T-cell (primary cell): ENCODE results near the gene PLCB1. TPM values are rescaled to one million over a fixed set of nuclear protein-coding genes. Genes with fewer than 3 reads are reported as not detected.
"Not testable (repeated sequence)": the region's sequence is repeated elsewhere in the genome, so short reads cannot be mapped to it uniquely, and the experiment has no call there.

Experiments
- ATAC-seq, 4 experiments: fragments of 200-7000 bp in 3 of 4; fragments of 150-1000 bp in 1 of 4; cut with Tn5 transposase; replicated peaks in 1 of 4; 1 replicate in 3 of 4; 2 replicates in 1 of 4; pipeline ENCODE4 v1.10.0; 2021; ENCODE audit warnings: moderate library complexity in 3 of 4, mild to moderate bottlenecking in 2 of 4, moderate number of reproducible peaks in 1 of 4
- CTCF ChIA-PET, 2 donors: fragments of 300-600 bp; sonication (Branson Sonifier 250); formaldehyde crosslinking; loops; one replicate each; lab custom pipeline; 2022; ENCODE audit warnings: antibody characterized with exemption in 2 of 2; lab: Charles Lee
- POLR2A ChIA-PET, 2 donors: fragments of 300-600 bp; sonication (Branson Sonifier 250); formaldehyde crosslinking; loops; one replicate each; lab custom pipeline; 2022; ENCODE audit warnings: antibody characterized with exemption in 2 of 2; lab: Charles Lee
- DNase-seq, 35 experiments: peaks; one replicate each; pipeline versions ENCODE4 v3.0.0 to v3.0.0-alpha.2; 2013 to 2023
- H3K27ac ChIP-seq: one replicate; pipeline ENCODE4 v1.5.1; 2013; ENCODE audit warnings: low read length
- H3K27me3 ChIP-seq, 2 experiments: replicated peaks in 1 of 2; 1 replicate in 1 of 2; 2 replicates in 1 of 2; pipeline versions ENCODE4 v1.6.1 to v1.7.0; 2013; ENCODE audit warnings: low read length in 1 of 2, mixed read lengths in 1 of 2; ENCODE audit not compliant: control insufficient read depth in 2 of 2, insufficient read depth in 2 of 2; ENCODE audit errors: extremely low read depth in 1 of 2
- H3K36me3 ChIP-seq, 2 donors: 1 replicate in 1 of 2; 2 replicates in 1 of 2; pipeline versions ENCODE4 v1.6.1 to v1.7.0; 2013; ENCODE audit warnings: low read length in 1 of 2; ENCODE audit not compliant: control insufficient read depth in 2 of 2, insufficient read depth in 1 of 2; ENCODE audit errors: extremely low read depth in 1 of 2
- H3K4me1 ChIP-seq, 2 experiments: 1 replicate in 1 of 2; 2 replicates in 1 of 2; pipeline versions ENCODE4 v1.6.1 to v1.7.0; 2013; ENCODE audit warnings: low read length in 2 of 2, mixed read lengths in 1 of 2; ENCODE audit not compliant: insufficient read depth in 2 of 2, control insufficient read depth in 1 of 2; ENCODE audit errors: extremely low read depth in 1 of 2
- H3K4me3 ChIP-seq, 2 donors: 1 replicate in 1 of 2; 2 replicates in 1 of 2; pipeline versions ENCODE4 v1.5.1 to v1.7.0; 2013; ENCODE audit warnings: mild to moderate bottlenecking in 2 of 2, low read length in 1 of 2, moderate library complexity in 1 of 2; ENCODE audit not compliant: control insufficient read depth in 1 of 2; ENCODE audit errors: extremely low read depth in 1 of 2
- H3K9me3 ChIP-seq: 2 replicates; pipeline ENCODE4 v1.7.0; 2013
- H3K27ac Mint-ChIP-seq, 2 donors: one replicate each; pipeline ENCODE4 v1.8.0; 2020 to 2021; ENCODE audit warnings: mild to moderate bottlenecking in 2 of 2, mixed read lengths in 2 of 2
- H3K27me3 Mint-ChIP-seq, 2 donors: one replicate each; pipeline ENCODE4 v1.8.0; 2021 to 2022; ENCODE audit warnings: mixed read lengths in 2 of 2
- H3K36me3 Mint-ChIP-seq: one replicate; pipeline ENCODE4 v1.8.0; 2021; ENCODE audit warnings: mixed read lengths
- H3K4me1 Mint-ChIP-seq, 3 donors: one replicate each; pipeline ENCODE4 v1.8.0; 2020 to 2022; ENCODE audit warnings: mixed read lengths in 3 of 3, mild to moderate bottlenecking in 1 of 3
- H3K4me3 Mint-ChIP-seq, 3 donors: one replicate each; pipeline ENCODE4 v1.8.0; 2020 to 2022; ENCODE audit warnings: mild to moderate bottlenecking in 3 of 3, mixed read lengths in 3 of 3, moderate library complexity in 3 of 3
- H3K9me3 Mint-ChIP-seq, 3 donors: one replicate each; pipeline ENCODE4 v1.8.0; 2020 to 2022; ENCODE audit warnings: mixed read lengths in 3 of 3
- WGBS: methylation state at CpG from one replicate; pipeline ENCODE4 v1.1.5; 2013; ENCODE audit warnings: missing lambda C conversion rate; ENCODE audit not compliant: insufficient coverage; 5-methylcytosine and 5-hydroxymethylcytosine counted together
- total RNA-seq, 35 experiments: library from RNA in 6 of 35; stranded (reverse) in 6 of 35; fragments of 120-200 nt in 1 of 35; gene quantifications; one replicate each; pipeline versions ENCODE4 v1.2.1 to v1.2.4 and lab custom pipeline; 2013 to 2026

PLCB1 gene
- total RNA-seq, 5 donors from 2014 or later (not counting 1 experiment from before 2014, with no cell fraction given), result 3.3 to 15.1 (median 7.4) TPM

DNA sequence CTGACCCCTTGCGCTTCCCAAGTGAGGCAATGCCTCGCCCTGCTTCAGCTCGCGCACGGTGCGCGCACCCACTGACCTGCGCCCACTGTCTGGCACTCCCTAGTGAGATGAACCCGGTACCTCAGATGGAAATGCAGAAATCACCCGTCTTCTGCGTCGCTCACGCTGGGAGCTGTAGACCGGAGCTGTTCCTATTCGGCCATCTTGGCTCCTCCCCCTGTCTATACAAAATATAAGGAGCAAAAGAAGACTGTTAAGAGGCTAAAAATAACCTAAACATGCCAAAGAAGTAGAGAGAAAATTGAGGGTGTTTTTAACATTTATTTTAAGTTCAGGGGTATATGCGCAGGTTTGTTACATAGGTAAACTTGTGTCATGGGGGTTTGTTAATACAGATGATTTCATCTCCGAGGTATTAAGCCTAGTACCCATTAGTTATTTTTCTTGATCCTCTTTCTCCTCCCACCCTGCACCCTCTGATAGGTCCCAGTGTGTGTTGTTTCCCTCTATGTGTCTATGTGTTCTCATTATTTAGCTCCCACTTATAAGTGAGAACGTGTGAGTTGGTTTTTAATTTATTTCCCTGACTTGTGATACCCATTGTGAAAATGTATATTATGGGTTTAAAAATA is 469.0 kb downstream of the PLCB1 start:
- Mint-ChIP-seq H3K4me3 (peak overlapping the region in 1 of 3 donors; percentile 21), H3K4me1 (peaks cover 18 to 26% (median 20%) of the 10 kb centered on the region in 3 donors), H3K27ac (peak overlapping the region in 1 of 2 donors; percentile 44)
- H3K4me1 ChIP-seq, H3K4me3 ChIP-seq, H3K27me3 Mint-ChIP-seq, H3K27ac ChIP-seq, H3K27me3 ChIP-seq, DNase-seq, ATAC-seq, H3K36me3 Mint-ChIP-seq, H3K9me3 ChIP-seq, POLR2A ChIA-PET, H3K9me3 Mint-ChIP-seq, H3K36me3 ChIP-seq: not testable (repeated sequence)
- CTCF ChIA-PET, result interaction anchor here in 1 of 2 donors (0.6 kb wide), 1 partner anchor 121 kb away, joined by 3 read pairs; no protein-coding TSS in a partner anchor
- WGBS, result no CpG with 5 or more reads among the region's 18 CpGs

DNA sequence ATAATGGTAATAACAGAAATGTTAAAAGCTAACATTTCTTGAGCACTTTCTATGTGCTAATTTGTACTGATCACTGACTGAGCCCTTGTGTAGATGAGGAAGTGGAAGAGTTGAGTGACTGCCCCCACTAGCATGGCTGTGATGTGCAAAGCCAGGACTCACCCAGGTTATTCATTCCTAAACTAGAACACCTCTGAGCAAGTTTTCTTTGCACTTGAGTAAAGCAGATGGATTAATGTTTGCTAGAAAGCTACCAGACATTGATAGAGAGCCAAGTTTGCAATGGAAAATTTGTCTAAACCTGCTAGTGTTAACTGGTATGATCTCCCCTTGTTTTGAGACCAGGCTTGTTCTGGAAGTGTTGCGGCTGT is 469.5 kb downstream of the PLCB1 start:
- no peak overlapping the region for H3K4me3 Mint-ChIP-seq
- ChIA-PET CTCF (no interaction called here), POLR2A (no interaction called here)
- DNase-seq, result no peak
- peaks cover 18 to 26% (median 20%) of the 10 kb centered on the region in 3 donors for H3K4me1 Mint-ChIP-seq
- H3K9me3 Mint-ChIP-seq, result peaks cover 0 to 7% (median 0%) of the 10 kb centered on the region in 3 donors
- Histone ChIP-seq H3K4me3 (no peak overlapping the region), H3K9me3 (no peaks in the 10 kb centered on the region), H3K4me1 (peaks cover 0 to 5% of the 10 kb centered on the region in 2 experiments), H3K27me3 (no peaks in the 10 kb centered on the region), H3K27ac (no peak overlapping the region), H3K36me3 (no peaks in the 10 kb centered on the region)
- WGBS, result no CpG with 5 or more reads among the region's 1 CpG
- no peak overlapping the region for H3K27ac Mint-ChIP-seq
- H3K36me3 Mint-ChIP-seq, result no peaks in the 10 kb centered on the region
- no peak for ATAC-seq
- H3K27me3 Mint-ChIP-seq, result no peaks in the 10 kb centered on the region

DNA sequence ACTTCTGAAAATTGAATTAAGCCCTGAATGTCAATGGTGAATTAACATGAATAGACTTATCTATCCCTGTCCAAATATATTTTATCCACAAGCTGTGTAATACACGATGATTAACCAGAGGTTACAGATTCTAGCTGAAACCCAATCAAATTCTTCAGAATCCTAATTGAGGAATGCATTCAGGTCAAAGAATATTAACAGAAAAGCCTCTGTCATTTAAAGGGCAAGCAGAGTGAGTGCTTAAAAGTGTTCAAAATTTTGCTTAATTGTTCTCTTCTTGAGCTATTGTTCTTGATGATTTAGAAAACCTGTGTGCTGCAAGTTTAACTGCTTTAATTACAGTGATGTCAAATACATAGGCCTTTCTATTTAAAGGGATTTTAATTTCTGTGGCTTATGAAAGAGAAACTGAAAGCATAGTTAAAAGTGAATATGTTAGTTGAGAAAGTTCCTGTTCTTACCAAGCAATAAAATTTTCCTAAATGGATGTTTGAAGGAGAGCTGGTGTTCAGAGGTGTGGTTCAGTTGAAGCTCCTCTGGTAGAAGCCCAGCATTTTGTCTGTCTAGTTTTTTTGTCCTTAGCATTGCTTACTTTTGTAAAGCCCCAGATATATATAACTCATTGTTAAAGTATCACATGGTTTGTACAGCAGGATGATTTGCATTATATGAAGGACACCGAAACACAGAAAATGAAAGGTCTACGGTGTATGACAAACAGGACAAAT is 470.5 kb downstream of the PLCB1 start:
- ATAC-seq, result no peak
- POLR2A ChIA-PET, result no interaction called here
- Mint-ChIP-seq H3K9me3 (peaks cover 0 to 7% (median 0%) of the 10 kb centered on the region in 3 donors), H3K4me1 (peaks cover 18 to 26% (median 20%) of the 10 kb centered on the region in 3 donors), H3K4me3 (peak overlapping the region; percentile 59 to 75 (median 66)), H3K36me3 (no peaks in the 10 kb centered on the region), H3K27me3 (no peaks in the 10 kb centered on the region), H3K27ac (peak overlapping the region; percentile 32 to 46)
- CTCF ChIA-PET, result interaction anchor here (0.5 to 0.7 kb wide), 3 partner anchors 15 to 559 kb away, joined by 3 to 4 read pairs (median 3); no protein-coding TSS in a partner anchor
- Histone ChIP-seq H3K9me3 (no peaks in the 10 kb centered on the region), H3K27ac (no peak overlapping the region), H3K4me3 (no peak overlapping the region), H3K36me3 (no peaks in the 10 kb centered on the region), H3K4me1 (peaks cover 0 to 5% of the 10 kb centered on the region in 2 experiments), H3K27me3 (no peaks in the 10 kb centered on the region)
- DNase-seq, result peak in 1 of 35 experiments; percentile 3
- whole genome bisulfite sequencing, result no CpG with 5 or more reads among the region's 3 CpGs

DNA sequence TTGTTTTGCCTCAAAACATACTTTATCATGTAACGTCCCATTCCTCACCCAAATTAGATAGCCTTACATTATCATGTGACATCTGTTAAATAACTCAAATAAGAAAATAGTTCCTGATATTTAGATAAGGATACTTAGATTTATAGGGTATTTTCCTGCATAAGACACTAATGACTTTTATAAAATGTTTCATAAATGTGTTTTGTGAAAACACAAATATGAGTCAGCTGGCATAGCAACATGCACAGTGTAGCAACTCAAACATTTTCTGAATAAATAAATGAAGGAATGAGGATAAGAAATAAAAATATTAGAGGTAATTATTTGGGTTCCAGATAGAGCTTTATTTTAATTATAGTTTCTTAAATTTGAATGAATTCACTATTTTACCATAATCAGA is 476.4 kb downstream of the PLCB1 start:
- H3K9me3 ChIP-seq, result no peaks in the 10 kb centered on the region
- Mint-ChIP-seq H3K27ac (no peak overlapping the region), H3K4me1 (peaks cover 0 to 4% (median 4%) of the 10 kb centered on the region in 3 donors), H3K9me3 (peaks cover 0 to 7% (median 0%) of the 10 kb centered on the region in 3 donors), H3K27me3 (no peaks in the 10 kb centered on the region), H3K4me3 (no peak overlapping the region), H3K36me3 (no peaks in the 10 kb centered on the region)
- ChIA-PET CTCF (interaction anchor here in 1 of 2 donors (0.6 kb wide), 1 partner anchor 564 kb away, joined by 3 read pairs; no protein-coding TSS in a partner anchor), POLR2A (interaction anchor here in 1 of 2 donors (0.6 kb wide), 1 partner anchor 818 kb away, joined by 3 read pairs; no protein-coding TSS in a partner anchor)
- no peaks in the 10 kb centered on the region for H3K27me3 ChIP-seq
- ATAC-seq, result no peak
- no peak overlapping the region for H3K4me3 ChIP-seq
- DNase-seq, result no peak
- H3K27ac ChIP-seq, result no peak overlapping the region
- no peaks in the 10 kb centered on the region for H3K36me3 ChIP-seq
- H3K4me1 ChIP-seq, result no peaks in the 10 kb centered on the region
- no CpG with 5 or more reads among the region's 1 CpG for WGBS

DNA sequence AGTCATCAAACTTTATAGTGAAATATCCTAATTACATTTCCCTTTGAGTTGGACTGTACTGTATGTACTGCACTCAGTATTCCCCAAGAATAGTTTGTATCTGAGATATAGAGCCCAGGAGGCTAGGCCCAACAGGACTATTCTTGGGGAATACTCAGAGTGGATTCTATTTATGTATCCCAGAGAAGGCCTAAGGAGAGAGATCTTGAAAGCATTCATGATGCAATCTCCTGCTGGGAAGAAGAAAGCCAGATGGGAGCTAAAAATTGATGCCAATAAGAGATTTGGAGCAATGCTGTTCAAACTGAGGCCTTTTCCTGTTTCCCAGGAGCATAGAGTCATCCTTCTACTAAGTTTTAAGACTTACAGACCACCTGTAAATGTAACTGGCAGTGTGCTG is 484.7 kb downstream of the PLCB1 start:
- CTCF ChIA-PET, result no interaction called here

DNA sequence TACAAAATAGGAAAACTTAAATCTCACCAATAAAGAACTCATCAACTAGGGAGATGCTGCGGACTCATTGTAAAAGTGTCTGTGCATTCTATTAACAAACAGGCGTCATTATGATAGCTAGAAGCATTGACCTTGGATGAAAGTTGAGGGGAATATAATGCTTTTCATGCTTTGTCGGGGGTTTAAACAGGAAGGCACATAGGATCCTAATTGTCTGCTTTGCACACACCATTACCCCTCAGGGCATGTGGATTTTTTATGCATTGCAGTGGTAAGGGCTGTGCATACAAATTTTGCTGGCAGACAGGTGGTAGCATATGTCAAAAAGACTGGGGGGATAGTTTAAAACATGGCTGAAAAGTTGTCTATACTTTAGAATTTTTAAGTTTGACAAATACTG is 488.9 kb downstream of the PLCB1 start:
- Histone ChIP-seq H3K27me3 (no peaks in the 10 kb centered on the region), H3K27ac (no peak overlapping the region), H3K4me3 (no peak overlapping the region), H3K36me3 (no peaks in the 10 kb centered on the region), H3K9me3 (no peaks in the 10 kb centered on the region), H3K4me1 (no peaks in the 10 kb centered on the region)
- H3K9me3 Mint-ChIP-seq, result no peaks in the 10 kb centered on the region
- DNase-seq, result no peak
- no CpG with 5 or more reads among the region's 3 CpGs for WGBS
- no peak overlapping the region for H3K27ac Mint-ChIP-seq
- POLR2A ChIA-PET, result no interaction called here
- ATAC-seq, result no peak
- no peaks in the 10 kb centered on the region for H3K36me3 Mint-ChIP-seq
- no peak overlapping the region for H3K4me3 Mint-ChIP-seq
- CTCF ChIA-PET, result interaction anchor here in 1 of 2 donors (0.7 kb wide), 1 partner anchor 26 kb away, joined by 4 read pairs; no protein-coding TSS in a partner anchor
- H3K27me3 Mint-ChIP-seq, result no peaks in the 10 kb centered on the region
- H3K4me1 Mint-ChIP-seq, result no peaks in the 10 kb centered on the region

More for the DNA sequence above, 484.7 kb downstream of the PLCB1 start:
- H3K9me3 ChIP-seq, result no peaks in the 10 kb centered on the region
- POLR2A ChIA-PET, result no interaction called here
- ATAC-seq (no peak), DNase-seq (no peak)
- Mint-ChIP-seq H3K4me3 (no peak overlapping the region), H3K27me3 (no peaks in the 10 kb centered on the region), H3K9me3 (no peaks in the 10 kb centered on the region), H3K4me1 (no peaks in the 10 kb centered on the region), H3K27ac (no peak overlapping the region), H3K36me3 (no peaks in the 10 kb centered on the region)
- H3K4me3 ChIP-seq, result no peak overlapping the region
- no peaks in the 10 kb centered on the region for H3K4me1 ChIP-seq
- no peaks in the 10 kb centered on the region for H3K36me3 ChIP-seq
- no peak overlapping the region for H3K27ac ChIP-seq
- no peaks in the 10 kb centered on the region for H3K27me3 ChIP-seq
